ENCODE results near the gene ARPP21.

ARPP21 gene

DNA sequence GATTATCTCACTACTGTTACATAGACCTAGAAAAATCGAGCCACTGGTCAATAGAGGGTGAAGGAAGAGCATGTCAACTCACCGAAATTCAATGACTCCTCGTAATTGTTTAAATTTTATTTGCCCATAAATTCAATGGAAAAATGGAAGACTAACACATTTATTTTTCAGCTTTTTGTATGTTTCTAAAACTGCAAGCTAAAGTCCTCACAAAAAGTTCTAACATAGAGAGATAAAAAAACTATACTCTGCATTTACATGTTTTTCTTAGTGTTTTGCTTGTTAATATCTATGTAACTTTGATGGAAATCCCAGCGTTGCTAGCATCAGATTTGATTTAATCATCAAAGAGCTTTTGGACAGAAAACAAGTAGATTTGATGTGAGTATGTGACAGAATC, 6.8 kb downstream of the ARPP21 start:
- Histone ChIP-seq H3K4me1 (ENCODE audit: control insufficient read depth, insufficient read depth, low read length) (no peaks in the 10 kb centered on the region), H3K27ac (ENCODE audit: extremely low read depth, low read depth, low read length) (no peak overlapping the region)
- CTCF ChIA-PET, result no interaction called here

DNA sequence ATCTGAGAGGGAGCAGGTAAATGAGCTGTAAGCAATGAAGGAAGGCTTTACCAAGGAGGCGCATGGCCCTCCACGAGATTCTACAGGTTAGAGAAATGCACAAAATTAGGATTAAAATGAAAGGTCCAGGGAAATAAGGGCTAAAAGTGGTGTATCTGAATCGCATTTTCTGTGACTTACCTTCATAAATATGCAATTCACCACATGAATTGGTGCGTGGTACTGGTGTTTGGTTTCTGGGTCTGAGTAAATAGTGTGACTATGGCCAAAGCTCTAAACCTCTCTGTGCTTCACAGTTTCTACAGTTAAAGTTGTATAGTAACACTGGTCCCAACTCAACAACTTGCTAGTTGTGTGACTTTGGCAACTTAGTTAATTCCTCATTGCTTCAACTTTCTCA, 8.1 kb downstream of the ARPP21 start:
- H3K9me3 ChIP-seq (ENCODE audit: control insufficient read depth, insufficient read depth, low read depth, low read length), result no peaks in the 10 kb centered on the region
- no peaks in the 10 kb centered on the region for H3K36me3 ChIP-seq (ENCODE audit: control insufficient read depth in 2 of 2, insufficient read depth in 1 of 2, low read length in 2 of 2)
- H3K4me3 ChIP-seq (ENCODE audit: low read depth, low read length), result no peak overlapping the region
- H3K27ac ChIP-seq (ENCODE audit: extremely low read depth, low read depth, low read length), result no peak overlapping the region
- CTCF ChIA-PET, result no interaction called here
- H3K4me1 ChIP-seq (ENCODE audit: control insufficient read depth, insufficient read depth, low read length), result no peaks in the 10 kb centered on the region
- POLR2A ChIA-PET, result no interaction called here
- TF ChIP-seq SALL2 (tag by site-specific recombination; IDR thresholded peaks at IDR 0.05; ENCODE audit: borderline replicate concordance) (no peak), ZNF202 (tag by site-specific recombination; IDR thresholded peaks at IDR 0.05; ENCODE audit: borderline replicate concordance) (no peak), TSHZ1 (tag by site-specific recombination; IDR thresholded peaks at IDR 0.05; ENCODE audit: borderline replicate concordance) (no peak), ZNF521 (tag by site-specific recombination; IDR thresholded peaks at IDR 0.05) (no peak), ZNF843 (tag by site-specific recombination; IDR thresholded peaks at IDR 0.05) (no peak), ZNF514 (tag by site-specific recombination; IDR thresholded peaks at IDR 0.05) (no peak), ZBTB21 (tag by site-specific recombination; IDR thresholded peaks at IDR 0.05) (no peak), ZNF398 (tag by site-specific recombination; IDR thresholded peaks at IDR 0.05) (no peak), ZNF449 (tag by site-specific recombination; IDR thresholded peaks at IDR 0.05) (no peak), GLIS2 (tag by site-specific recombination; IDR thresholded peaks at IDR 0.05) (no peak), ZNF510 (tag by site-specific recombination; IDR thresholded peaks at IDR 0.05; ENCODE audit: insufficient replicate concordance) (no peak), YY2 (tag by site-specific recombination; IDR thresholded peaks at IDR 0.05) (no peak)

More for the DNA sequence above, 6.8 kb downstream of the ARPP21 start:
- no peak overlapping the region for H3K4me3 ChIP-seq (ENCODE audit: low read depth, low read length)
- H3K9me3 ChIP-seq (ENCODE audit: control insufficient read depth, insufficient read depth, low read depth, low read length), result no peaks in the 10 kb centered on the region
- POLR2A ChIA-PET, result no interaction called here
- H3K36me3 ChIP-seq (ENCODE audit: control insufficient read depth in 2 of 2, insufficient read depth in 1 of 2, low read length in 2 of 2), result no peaks in the 10 kb centered on the region
- TF ChIP-seq ZNF654 (tag by site-specific recombination; IDR thresholded peaks at IDR 0.05; ENCODE audit: low read depth), result no peak
- no peak for TF ChIP-seq ZNF26 (tag by site-specific recombination; IDR thresholded peaks at IDR 0.05)
- TF ChIP-seq, protein P1, sequence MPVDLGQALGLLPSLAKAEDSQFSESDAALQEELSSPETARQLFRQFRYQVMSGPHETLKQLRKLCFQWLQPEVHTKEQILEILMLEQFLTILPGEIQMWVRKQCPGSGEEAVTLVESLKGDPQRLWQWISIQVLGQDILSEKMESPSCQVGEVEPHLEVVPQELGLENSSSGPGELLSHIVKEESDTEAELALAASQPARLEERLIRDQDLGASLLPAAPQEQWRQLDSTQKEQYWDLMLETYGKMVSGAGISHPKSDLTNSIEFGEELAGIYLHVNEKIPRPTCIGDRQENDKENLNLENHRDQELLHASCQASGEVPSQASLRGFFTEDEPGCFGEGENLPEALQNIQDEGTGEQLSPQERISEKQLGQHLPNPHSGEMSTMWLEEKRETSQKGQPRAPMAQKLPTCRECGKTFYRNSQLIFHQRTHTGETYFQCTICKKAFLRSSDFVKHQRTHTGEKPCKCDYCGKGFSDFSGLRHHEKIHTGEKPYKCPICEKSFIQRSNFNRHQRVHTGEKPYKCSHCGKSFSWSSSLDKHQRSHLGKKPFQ (tag by site-specific recombination; IDR thresholded peaks at IDR 0.05), result no peak
- no peak for TF ChIP-seq SETDB1 (IDR thresholded peaks at IDR 0.05; ENCODE audit: insufficient read length, low read length)
- no peak for TF ChIP-seq ZNF121 (tag by site-specific recombination; IDR thresholded peaks at IDR 0.05)
- no peak for TF ChIP-seq ZNF664 (tag by site-specific recombination; IDR thresholded peaks at IDR 0.05)
- TF ChIP-seq ZNF626 (tag by site-specific recombination; IDR thresholded peaks at IDR 0.05), result no peak
- TF ChIP-seq, protein P2, sequence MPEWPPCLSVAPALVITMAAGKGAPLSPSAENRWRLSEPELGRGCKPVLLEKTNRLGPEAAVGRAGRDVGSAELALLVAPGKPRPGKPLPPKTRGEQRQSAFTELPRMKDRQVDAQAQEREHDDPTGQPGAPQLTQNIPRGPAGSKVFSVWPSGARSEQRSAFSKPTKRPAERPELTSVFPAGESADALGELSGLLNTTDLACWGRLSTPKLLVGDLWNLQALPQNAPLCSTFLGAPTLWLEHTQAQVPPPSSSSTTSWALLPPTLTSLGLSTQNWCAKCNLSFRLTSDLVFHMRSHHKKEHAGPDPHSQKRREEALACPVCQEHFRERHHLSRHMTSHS (tag by site-specific recombination; IDR thresholded peaks at IDR 0.05), result no peak
- TF ChIP-seq ZNF211 (tag by site-specific recombination; IDR thresholded peaks at IDR 0.05; ENCODE audit: low read depth), result no peak
- no peak for TF ChIP-seq ZNF184 (tag by site-specific recombination; IDR thresholded peaks at IDR 0.05)
- TF ChIP-seq HOXA7 (CRISPR knock-in tag; IDR thresholded peaks at IDR 0.05; ENCODE audit: borderline replicate concordance), result no peak
- no peak for TF ChIP-seq ZNF529 (tag by site-specific recombination; IDR thresholded peaks at IDR 0.05; ENCODE audit: insufficient replicate concordance)
- no peak for TF ChIP-seq ZNF677 (tag by site-specific recombination; IDR thresholded peaks at IDR 0.05)
- TF ChIP-seq ZNF239 (tag by site-specific recombination; IDR thresholded peaks at IDR 0.05), result no peak
- TF ChIP-seq ZNF362 (tag by site-specific recombination; IDR thresholded peaks at IDR 0.05), result no peak
